HEK293T (cell line): ENCODE data around the gene PRKAR1B.

Experiments
- CTCF ChIA-PET: fragments of 350-600 bp; formaldehyde crosslinking; extraction: SDS; loops from one replicate; lab custom pipeline; 2021; ENCODE audit warnings: antibody characterized with exemption, inconsistent platforms; lab: Yijun Ruan, JAX
- POLR2A ChIA-PET: fragments of 350-600 bp; formaldehyde crosslinking; extraction: SDS; loops from one replicate; lab custom pipeline; 2020; ENCODE audit warnings: antibody characterized with exemption, inconsistent platforms; lab: Yijun Ruan, JAX
- DNase-seq: peaks from one replicate; pipeline ENCODE4 v3.0.0; 2012; ENCODE audit warnings: mixed read lengths; ENCODE audit errors: extremely low spot score
- ARNT ChIP-seq: fragments of 450-650 bp; IDR thresholded peaks from 2 replicates; pipeline ENCODE4 v1.6.1; 2017; ENCODE audit warnings: mild to moderate bottlenecking
- BHLHE40 ChIP-seq: fragments of 450-650 bp; IDR thresholded peaks from 2 replicates; pipeline ENCODE4 v1.6.1; 2016; ENCODE audit warnings: mild to moderate bottlenecking, moderate library complexity, borderline replicate concordance
- CTBP1 ChIP-seq: fragments of 450-650 bp; IDR thresholded peaks from 2 replicates; pipeline ENCODE4 v1.6.1; 2016; ENCODE audit warnings: borderline replicate concordance
- ELF4 ChIP-seq: fragments of 450-650 bp; IDR thresholded peaks from 2 replicates; pipeline ENCODE4 v1.6.1; 2017; ENCODE audit warnings: antibody characterized with exemption
- FOXA1 ChIP-seq: fragments of 450-650 bp; IDR thresholded peaks from 2 replicates; pipeline ENCODE4 v1.6.1; 2016; ENCODE audit warnings: mild to moderate bottlenecking
- FOXK2 ChIP-seq: fragments of 450-650 bp; IDR thresholded peaks from 2 replicates; pipeline ENCODE4 v1.6.1; 2016; ENCODE audit warnings: mild to moderate bottlenecking
- FOXM1 ChIP-seq: fragments of 450-650 bp; IDR thresholded peaks from 2 replicates; pipeline ENCODE4 v1.6.1; 2017; ENCODE audit warnings: mild to moderate bottlenecking, borderline replicate concordance
- HDGF ChIP-seq: fragments of 450-650 bp; IDR thresholded peaks from 2 replicates; pipeline ENCODE4 v1.6.1; 2017; ENCODE audit warnings: antibody characterized with exemption, borderline replicate concordance
- L3MBTL2 ChIP-seq: fragments of 450-650 bp; conservative IDR thresholded peaks from 2 replicates; pipeline ENCODE4 v1.6.1; 2016; ENCODE audit warnings: mild to moderate bottlenecking
- LEF1 ChIP-seq: fragments of 450-650 bp; IDR thresholded peaks from 2 replicates; pipeline ENCODE4 v1.6.1; 2017; ENCODE audit warnings: mild to moderate bottlenecking, borderline replicate concordance
- NFRKB ChIP-seq: fragments of 450-650 bp; IDR thresholded peaks from 2 replicates; pipeline ENCODE4 v1.6.1; 2016; ENCODE audit warnings: mild to moderate bottlenecking, moderate library complexity
- SP1 ChIP-seq: fragments of 450-650 bp; IDR thresholded peaks from 2 replicates; pipeline ENCODE4 v1.6.1; 2017
- SUZ12 ChIP-seq: fragments of 450-650 bp; IDR thresholded peaks from 2 replicates; pipeline ENCODE4 v1.6.1; 2016; ENCODE audit warnings: mild to moderate bottlenecking
- TARDBP ChIP-seq: fragments of 450-650 bp; IDR thresholded peaks from 2 replicates; pipeline ENCODE4 v1.6.1; 2016
- ZNF384 ChIP-seq: fragments of 450-650 bp; IDR thresholded peaks from 2 replicates; pipeline ENCODE4 v1.6.1; 2016
- TF ChIP-seq, protein P1 (sequence below): fragments of 450-650 bp; IDR thresholded peaks from 2 replicates; pipeline ENCODE4 v1.6.1; 2016

Gene PRKAR1B

DNA sequence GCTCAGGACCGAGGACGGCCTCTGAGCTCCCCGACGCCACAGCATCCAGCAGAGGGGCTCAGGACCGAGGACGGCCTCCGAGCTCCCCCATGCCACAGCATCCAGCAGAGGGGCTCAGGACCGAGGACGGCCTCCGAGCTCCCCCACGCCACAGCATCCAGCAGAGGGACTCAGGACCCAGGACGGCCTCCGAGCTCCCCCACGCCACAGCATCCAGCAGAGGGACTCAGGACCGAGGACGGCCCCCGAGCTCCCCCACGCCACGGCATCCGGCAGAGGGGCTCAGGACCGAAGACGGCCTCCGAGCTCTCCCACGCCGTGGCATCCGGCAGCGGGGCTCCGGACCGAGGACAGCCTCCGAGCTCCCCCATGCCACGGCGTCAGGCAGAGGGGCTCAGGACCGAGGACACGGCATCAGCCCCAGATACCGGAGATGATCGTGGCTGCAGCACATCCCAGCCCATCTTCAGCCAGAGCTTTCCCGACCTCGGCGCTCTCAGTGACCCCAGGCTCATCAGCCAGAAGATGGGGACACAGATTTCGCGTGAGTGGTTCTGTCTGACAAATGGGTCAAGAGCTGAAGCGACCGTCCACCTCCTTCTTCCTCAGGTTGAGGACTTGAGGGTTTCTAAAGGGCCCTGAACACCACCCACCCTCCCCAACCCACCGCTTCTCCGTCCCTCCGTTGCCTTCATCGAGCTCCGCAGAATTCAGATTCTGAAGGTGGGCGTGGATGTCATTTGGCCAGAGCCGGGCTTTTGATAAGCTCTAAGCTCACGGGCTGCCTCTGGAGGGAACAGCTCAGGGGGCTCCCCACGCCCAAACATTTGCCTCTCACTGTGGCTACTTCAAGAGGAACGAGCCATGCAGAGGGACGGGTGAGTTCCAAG lies 56.3 kb downstream of the PRKAR1B start:
- no peak for TF ChIP-seq ARNT
- no peak for TF ChIP-seq ZNF384
- no peak for TF ChIP-seq BHLHE40
- no peak for TF ChIP-seq NFRKB
- no peak for TF ChIP-seq CTBP1
- no peak for TF ChIP-seq SP1
- no peak for TF ChIP-seq FOXK2
- TF ChIP-seq LEF1: no peak
- DNase-seq: no peak
- ChIA-PET CTCF (no interaction called here), POLR2A (no interaction called here)

DNA sequence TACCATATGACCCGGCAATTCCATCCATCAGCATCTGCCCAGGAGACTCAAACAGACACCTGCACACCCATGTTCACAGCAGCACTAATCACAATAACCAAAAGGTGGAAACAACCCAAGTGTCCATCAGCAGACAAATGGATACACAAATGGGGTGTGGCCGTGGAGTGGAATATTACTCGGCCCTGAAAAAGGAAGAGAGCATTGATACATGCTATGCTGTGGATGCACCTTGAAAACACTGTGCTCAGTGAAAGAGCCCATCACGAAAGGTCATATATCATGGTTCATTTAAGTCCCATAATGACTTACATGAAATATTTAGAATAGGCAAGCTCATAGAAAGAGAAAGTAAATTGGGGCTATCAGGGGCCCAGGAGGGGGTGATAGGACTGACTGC lies 58.1 kb downstream of the PRKAR1B start:
- DNase-seq: no peak
- ChIA-PET POLR2A (no interaction called here), CTCF (no interaction called here)
- TF ChIP-seq TARDBP: no peak
- TF ChIP-seq SP1: no peak
- no peak for TF ChIP-seq L3MBTL2
- TF ChIP-seq ZNF384: no peak
- no peak for TF ChIP-seq ELF4
- no peak for TF ChIP-seq NFRKB
- TF ChIP-seq BHLHE40: no peak
- TF ChIP-seq FOXM1: no peak
- TF ChIP-seq HDGF: no peak
- no peak for TF ChIP-seq ARNT
- TF ChIP-seq, protein P1, sequence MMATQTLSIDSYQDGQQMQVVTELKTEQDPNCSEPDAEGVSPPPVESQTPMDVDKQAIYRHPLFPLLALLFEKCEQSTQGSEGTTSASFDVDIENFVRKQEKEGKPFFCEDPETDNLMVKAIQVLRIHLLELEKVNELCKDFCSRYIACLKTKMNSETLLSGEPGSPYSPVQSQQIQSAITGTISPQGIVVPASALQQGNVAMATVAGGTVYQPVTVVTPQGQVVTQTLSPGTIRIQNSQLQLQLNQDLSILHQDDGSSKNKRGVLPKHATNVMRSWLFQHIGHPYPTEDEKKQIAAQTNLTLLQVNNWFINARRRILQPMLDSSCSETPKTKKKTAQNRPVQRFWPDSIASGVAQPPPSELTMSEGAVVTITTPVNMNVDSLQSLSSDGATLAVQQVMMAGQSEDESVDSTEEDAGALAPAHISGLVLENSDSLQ: no peak
- TF ChIP-seq FOXA1: no peak
- TF ChIP-seq FOXK2: no peak
- no peak for TF ChIP-seq CTBP1
- no peak for TF ChIP-seq SUZ12
- no peak for TF ChIP-seq LEF1

DNA sequence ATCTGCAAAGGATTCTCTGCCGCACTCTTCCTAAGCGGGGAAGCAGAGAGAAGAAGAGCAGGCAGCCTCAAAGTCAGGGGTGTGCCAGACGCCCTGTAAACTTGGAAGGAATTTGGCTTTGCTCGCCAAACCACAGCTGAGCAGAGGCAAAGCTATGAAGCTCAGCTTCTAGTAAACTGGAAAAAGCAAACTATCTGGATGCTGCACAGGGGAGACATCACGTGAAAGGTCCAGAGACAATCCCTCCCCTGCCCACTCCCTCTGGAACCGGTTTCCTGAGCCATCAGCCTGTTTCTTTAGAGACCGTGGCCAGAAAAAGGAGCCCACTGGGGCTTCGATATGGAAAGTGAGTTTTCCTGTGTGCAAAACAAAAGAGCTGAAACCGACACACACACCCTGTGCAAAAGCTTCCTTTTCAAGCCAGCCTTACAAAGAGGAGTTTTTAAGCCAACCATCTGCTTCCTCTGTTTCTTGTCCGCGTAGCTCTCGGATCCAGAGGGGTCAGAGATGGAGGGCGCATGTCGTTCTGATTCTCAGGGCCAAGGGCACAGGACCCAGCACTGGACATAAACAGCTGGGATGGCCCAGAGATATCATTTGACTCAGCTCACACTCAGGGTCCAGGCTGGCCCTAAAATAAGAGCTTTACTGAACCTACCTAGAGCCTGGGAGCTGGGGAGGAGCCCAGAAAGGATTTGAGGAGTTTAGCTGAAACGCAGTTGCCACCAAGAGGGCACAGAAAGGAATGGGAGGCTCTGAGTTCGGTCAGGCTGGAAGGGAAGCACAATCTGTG lies 58.7 kb downstream of the PRKAR1B start:
- CTCF ChIA-PET: no interaction called here
- TF ChIP-seq L3MBTL2: no peak
- TF ChIP-seq, protein P1: no peak
- no peak for TF ChIP-seq ZNF384
- TF ChIP-seq SUZ12: no peak
- no peak for TF ChIP-seq SP1
- no peak for TF ChIP-seq ELF4
- TF ChIP-seq FOXA1: no peak
- TF ChIP-seq HDGF: no peak
- no peak for TF ChIP-seq FOXK2
- no peak for TF ChIP-seq CTBP1
- TF ChIP-seq ARNT: no peak
- POLR2A ChIA-PET: no interaction called here
- DNase-seq: no peak

DNA sequence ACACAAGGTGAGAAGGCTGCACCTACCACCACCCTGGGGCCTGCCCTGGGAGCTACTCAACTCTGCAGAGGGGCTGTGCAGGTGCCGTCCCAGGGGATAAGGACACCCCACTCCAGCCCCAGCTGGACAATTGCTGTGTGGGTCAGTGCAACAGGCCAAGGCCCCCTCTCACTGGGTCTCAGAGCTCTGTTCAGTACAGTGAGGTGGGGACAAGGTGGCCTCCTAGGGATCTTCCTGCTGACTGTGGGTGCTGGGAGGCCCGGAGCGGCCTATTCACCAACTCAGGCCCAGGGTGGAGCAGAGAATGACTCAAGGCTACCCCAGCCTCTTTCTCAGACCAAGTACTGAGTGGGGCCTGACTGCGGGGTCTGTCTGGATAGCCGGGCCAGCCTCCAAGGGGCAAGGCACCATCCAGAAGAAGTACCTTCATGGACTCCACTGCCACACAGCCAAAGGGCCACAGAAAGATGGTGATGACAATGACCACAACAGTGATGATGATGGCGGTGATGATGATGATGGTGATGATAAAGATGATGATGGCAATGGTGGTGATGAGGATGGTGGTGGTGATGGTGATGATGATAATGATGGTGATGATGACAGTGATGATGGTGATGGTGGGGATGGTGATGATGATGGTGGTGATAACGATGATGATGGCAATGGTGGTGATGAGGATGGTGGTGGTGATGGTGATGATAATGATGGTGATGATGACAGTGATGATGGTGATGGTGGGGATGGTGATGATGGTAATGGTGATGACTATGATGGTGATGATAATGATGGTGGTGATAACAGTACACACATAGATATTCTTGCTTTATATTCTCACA lies 60.4 kb downstream of the PRKAR1B start:
- TF ChIP-seq ELF4 (no peak), HDGF (no peak), FOXA1 (no peak), CTBP1 (no peak), FOXM1 (no peak), ZNF384 (no peak), BHLHE40 (no peak), NFRKB (no peak), FOXK2 (no peak)
- TF ChIP-seq, protein P1: no peak
- no peak for DNase-seq
- ChIA-PET CTCF (no interaction called here), POLR2A (no interaction called here)

DNA sequence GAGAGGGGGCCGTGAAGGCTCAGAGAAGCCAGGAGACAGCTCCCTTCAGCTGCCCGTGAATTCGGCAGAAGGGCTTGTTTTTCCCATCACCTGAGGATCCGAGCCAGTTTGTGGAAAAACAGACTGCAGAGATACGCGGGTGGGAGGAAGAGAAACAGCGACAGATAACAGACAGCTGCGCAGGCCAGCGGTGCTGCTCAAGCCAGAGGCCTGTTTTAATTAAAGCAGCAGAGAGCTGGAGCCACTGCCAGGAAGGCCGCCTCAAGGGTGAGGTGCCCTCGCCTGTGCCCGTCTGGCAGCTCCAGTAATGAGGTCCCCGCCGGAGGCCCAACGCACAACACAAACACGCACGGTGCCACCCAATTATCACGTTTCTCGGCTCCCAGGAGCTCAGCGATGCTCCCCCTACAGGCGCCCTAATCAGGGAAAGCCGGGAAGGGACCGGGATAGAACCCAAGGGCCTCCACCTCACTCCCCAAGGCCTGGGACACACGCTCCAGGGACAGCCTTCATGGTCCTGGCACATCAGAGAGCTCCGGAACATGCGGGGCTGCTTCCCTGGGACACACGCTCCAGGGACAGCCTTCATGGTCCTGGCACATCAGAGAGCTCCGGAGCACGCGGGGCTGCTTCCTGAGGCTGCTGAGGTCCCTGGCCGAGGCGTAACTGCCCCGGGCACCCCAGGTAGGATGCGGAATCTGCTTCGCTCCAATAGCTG lies 61.2 kb downstream of the PRKAR1B start:
- CTCF ChIA-PET: no interaction called here
- POLR2A ChIA-PET: no interaction called here
- no peak for DNase-seq
- TF ChIP-seq CTBP1 (no peak), SUZ12 (no peak), NFRKB (no peak), ARNT (no peak), TARDBP (no peak), SP1 (no peak), FOXM1 (no peak), ELF4 (no peak), L3MBTL2 (no peak), FOXA1 (no peak), FOXK2 (no peak), LEF1 (no peak), ZNF384 (no peak), BHLHE40 (no peak), HDGF (no peak)
- TF ChIP-seq, protein P1: no peak
